Measurements from ENCODE around the gene EXD2. TPM values are rescaled to one million over a fixed set of nuclear protein-coding genes. Genes with fewer than 3 reads are reported as not detected.

The EXD2 gene
- total RNA-seq, 6 experiments from 2014 or later, result 13.8 to 19.2 (median 15.2) TPM

DNA sequence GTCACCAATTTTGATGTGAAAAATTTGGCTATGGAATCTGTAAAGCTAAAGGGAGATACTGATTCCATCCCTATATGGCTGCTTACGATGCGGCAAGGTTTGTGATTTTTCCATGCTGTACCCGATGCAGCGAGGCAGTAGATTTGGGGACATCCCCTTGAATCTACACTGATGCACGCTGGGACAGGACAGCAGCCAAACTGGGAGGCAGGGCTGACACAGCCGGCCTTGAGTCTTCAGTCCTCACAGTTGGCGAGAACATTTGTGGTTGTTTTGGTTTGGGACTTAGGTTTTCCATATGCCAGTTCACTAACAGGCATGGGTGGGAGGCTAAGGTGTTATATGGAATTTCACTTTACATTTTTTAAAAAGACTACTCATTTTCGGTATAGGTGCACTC is 72.5 kb downstream of the EXD2 start:
- H3K4me3 Mint-ChIP-seq, result no peak overlapping the region

DNA sequence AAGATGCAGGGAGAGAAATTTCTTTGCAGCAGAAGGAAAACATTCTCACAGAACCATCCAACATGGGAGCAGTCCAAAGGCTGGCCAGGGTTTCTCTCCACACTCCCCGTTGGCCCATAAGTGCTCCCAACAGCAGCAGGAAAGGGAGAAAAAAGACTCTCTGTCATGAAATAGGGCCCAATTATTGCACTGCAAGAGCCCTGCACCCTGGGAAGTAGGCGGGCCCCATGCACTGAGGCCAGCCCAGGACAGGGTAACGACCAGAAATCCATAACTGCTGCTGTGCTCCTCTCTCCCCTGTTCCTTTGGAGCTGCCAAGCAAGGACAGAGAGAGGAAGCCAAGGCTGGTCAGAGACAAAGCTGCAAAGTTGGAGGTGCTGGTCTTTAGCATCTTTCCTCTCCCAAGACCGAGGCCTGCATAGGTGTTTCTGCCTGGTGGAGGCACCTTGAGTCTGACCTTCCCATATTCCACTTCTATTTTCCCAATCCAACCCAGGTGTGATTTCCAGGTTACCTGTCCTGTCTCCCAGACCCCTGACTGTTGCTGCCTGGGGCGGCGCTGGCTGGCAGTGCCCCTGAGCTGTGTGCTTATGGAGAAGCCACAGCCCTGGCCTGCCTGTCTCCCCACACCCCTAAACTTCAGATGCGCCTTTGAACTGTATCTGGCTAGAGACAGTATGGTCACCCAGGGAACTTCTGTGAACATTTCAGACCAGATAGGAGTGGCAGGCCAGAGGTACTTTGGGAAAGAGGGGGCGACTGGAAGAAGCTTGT is 75.5 kb downstream of the EXD2 start:
- no peak for DNase-seq
- Mint-ChIP-seq H3K4me3 (no peak overlapping the region), H3K27ac (no peak overlapping the region), H3K27me3 (ENCODE audit: insufficient read depth) (peaks cover 6% of the 10 kb centered on the region), H3K4me1 (ENCODE audit: low read depth) (peaks cover 29% of the 10 kb centered on the region), H3K9me3 (no peaks in the 10 kb centered on the region), H3K36me3 (ENCODE audit: low read depth) (no peaks in the 10 kb centered on the region)
- TF ChIP-seq, protein P1, sequence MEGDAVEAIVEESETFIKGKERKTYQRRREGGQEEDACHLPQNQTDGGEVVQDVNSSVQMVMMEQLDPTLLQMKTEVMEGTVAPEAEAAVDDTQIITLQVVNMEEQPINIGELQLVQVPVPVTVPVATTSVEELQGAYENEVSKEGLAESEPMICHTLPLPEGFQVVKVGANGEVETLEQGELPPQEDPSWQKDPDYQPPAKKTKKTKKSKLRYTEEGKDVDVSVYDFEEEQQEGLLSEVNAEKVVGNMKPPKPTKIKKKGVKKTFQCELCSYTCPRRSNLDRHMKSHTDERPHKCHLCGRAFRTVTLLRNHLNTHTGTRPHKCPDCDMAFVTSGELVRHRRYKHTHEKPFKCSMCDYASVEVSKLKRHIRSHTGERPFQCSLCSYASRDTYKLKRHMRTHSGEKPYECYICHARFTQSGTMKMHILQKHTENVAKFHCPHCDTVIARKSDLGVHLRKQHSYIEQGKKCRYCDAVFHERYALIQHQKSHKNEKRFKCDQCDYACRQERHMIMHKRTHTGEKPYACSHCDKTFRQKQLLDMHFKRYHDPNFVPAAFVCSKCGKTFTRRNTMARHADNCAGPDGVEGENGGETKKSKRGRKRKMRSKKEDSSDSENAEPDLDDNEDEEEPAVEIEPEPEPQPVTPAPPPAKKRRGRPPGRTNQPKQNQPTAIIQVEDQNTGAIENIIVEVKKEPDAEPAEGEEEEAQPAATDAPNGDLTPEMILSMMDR (IDR thresholded peaks at IDR 0.05), result no peak

More for the DNA sequence above, 72.5 kb downstream of the EXD2 start:
- no peak for DNase-seq
- no peaks in the 10 kb centered on the region for H3K36me3 Mint-ChIP-seq (ENCODE audit: low read depth)
- no peaks in the 10 kb centered on the region for H3K9me3 Mint-ChIP-seq
- peak overlapping the region; percentile 60 for H3K27ac Mint-ChIP-seq
- TF ChIP-seq, protein P1 (IDR thresholded peaks at IDR 0.05), result no peak
- peaks cover 14% of the 10 kb centered on the region for H3K27me3 Mint-ChIP-seq (ENCODE audit: insufficient read depth)
- H3K4me1 Mint-ChIP-seq (ENCODE audit: low read depth), result peaks cover 27% of the 10 kb centered on the region

DNA sequence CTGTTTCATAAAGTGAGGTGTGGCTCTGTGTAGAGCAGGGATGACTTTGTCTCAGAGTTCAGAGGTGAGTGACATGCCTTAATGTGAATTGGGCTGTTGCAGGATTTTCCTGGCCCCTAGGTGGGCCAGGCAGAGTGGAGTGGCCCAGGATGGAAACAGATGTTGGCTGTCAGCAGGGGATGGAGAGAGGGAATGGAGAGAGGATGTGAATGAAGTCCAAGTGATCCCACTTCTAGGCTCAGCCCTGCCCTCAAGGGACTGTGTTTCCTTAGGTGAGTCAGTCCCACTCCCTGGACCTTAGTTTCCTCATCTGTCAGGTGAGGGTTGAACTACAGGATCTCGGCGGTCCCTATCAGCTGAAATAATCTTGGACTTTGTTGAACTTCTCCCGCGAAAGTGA is 76.2 kb downstream of the EXD2 start:
- no peaks in the 10 kb centered on the region for H3K36me3 Mint-ChIP-seq (ENCODE audit: low read depth)
- H3K4me3 Mint-ChIP-seq, result no peak overlapping the region
- peaks cover 2% of the 10 kb centered on the region; the same call in 1 of the 2 replicates for H3K27me3 Mint-ChIP-seq (ENCODE audit: insufficient read depth)
- TF ChIP-seq, protein P1 (IDR thresholded peaks at IDR 0.05), result no peak
- peaks cover 22% of the 10 kb centered on the region for H3K4me1 Mint-ChIP-seq (ENCODE audit: low read depth)
- no peak for DNase-seq
- no peaks in the 10 kb centered on the region for H3K9me3 Mint-ChIP-seq
- H3K27ac Mint-ChIP-seq, result no peak overlapping the region

DNA sequence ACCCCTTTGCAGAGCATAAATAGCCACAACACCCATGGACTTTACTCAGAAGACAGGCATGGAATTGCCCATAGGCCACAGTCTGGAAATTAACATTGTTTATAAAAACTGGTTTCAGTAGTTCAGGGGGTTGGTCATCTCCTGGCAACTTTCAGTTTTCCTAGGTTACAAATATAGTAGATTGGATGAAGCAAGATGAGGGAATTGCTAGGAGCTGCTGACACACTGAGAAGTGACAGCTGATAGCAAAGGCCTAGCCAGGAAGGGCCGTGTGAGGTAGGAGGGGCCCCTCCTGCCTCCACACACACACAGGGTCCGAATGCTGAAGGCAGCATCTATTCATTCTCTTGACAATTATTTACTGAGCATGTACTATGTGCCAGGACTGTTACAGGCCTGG is 76.9 kb downstream of the EXD2 start:
- peaks cover 2% of the 10 kb centered on the region for H3K27me3 Mint-ChIP-seq (ENCODE audit: insufficient read depth)
- H3K4me3 Mint-ChIP-seq, result no peak overlapping the region
- DNase-seq, result peak; percentile 42
- peaks cover 14% of the 10 kb centered on the region for H3K4me1 Mint-ChIP-seq (ENCODE audit: low read depth)
- TF ChIP-seq, protein P1 (IDR thresholded peaks at IDR 0.05), result no peak
- H3K36me3 Mint-ChIP-seq (ENCODE audit: low read depth), result no peaks in the 10 kb centered on the region
- H3K27ac Mint-ChIP-seq, result no peak overlapping the region
- H3K9me3 Mint-ChIP-seq, result no peaks in the 10 kb centered on the region

DNA sequence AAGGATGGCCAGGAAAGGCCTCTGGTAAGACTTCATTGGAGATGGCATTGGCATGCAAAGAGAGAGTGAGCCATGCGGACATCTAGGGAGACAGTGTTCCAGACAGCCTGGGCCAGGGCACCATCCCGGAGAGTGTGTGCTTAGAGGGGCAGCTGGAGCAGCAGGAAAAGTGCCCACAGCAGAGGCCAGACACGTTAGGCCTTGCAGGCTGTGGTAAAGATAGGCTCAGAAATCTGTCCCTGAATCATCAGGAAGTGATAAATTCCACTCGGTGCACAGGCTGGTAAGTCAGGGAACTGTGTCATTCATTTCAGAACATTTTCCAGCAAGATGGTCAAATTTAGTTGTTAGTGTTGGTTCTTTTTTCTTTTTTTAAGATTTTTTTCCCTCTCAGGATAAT is 77.5 kb downstream of the EXD2 start:
- peak; percentile 67 for DNase-seq
- Mint-ChIP-seq H3K4me3 (no peak overlapping the region), H3K27me3 (ENCODE audit: insufficient read depth) (peaks cover 6% of the 10 kb centered on the region), H3K36me3 (ENCODE audit: low read depth) (no peaks in the 10 kb centered on the region), H3K4me1 (ENCODE audit: low read depth) (peaks cover 9% of the 10 kb centered on the region), H3K27ac (no peak overlapping the region), H3K9me3 (no peaks in the 10 kb centered on the region)
- TF ChIP-seq, protein P1 (IDR thresholded peaks at IDR 0.05), result no peak

Data from HFFc6 (cell line).